Stimulated activated CD4-positive, alpha-beta T cell treated with anti-CD3 and anti-CD28 coated beads, Interleukin-15, amount 100 ng/mL, for 48 hours (primary cell): Measurements from ENCODE around the gene AMT.
"Not testable (repeated sequence)": the region's sequence is repeated elsewhere in the genome, so short reads cannot be mapped to it uniquely, and the experiment has no call there.

Experiments
- DNase-seq, 2 donors: peaks; one replicate each; pipeline ENCODE4 v3.0.0-alpha.2; 2020; ENCODE audit warnings: low read depth in 2 of 2

The AMT gene

DNA sequence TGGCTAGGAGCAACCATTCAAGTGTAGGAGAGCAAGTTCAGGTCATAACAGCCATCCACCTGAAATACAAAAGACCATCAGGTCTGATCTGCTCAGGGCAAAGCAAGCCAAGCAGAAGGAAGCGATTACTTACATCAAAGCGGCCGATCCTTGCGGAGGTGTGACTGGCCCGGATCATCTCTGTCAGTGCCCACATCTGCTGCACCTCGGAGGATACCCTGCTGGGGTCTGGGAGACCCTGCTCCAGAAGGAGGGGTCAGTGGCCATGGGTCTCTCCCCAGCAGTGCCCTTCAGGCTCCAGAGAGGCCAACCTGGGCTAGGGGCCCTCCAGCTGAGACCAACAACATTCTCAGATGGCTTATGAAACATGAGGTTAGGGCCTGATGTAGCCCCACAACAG is 2.5 kb upstream of the AMT start:
- no peak for DNase-seq

DNA sequence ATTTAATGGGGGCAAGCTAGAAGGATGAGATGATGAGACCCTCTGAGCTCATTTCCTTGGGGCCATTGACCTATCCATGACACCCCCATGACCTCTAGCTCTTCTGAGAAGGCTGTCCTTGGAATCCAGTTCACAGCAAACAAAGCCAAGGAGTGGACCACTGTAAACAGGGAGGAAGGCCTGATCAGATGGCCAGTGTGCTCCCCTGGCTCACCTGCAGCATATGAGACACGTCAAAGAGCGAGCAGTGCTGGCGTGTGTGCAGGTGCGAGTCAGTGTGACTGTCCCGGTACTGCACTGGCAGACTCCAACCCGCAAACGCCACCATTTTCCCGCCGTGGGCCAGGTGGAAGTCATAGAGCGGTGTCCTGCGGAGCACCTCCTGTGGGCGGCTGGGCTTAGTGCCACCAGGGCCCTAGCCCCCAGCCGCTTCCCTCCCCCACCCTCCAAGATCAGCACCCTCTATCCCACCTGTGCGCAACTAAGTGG is 339 bp downstream of the AMT start:
- DNase-seq: no peak

DNA sequence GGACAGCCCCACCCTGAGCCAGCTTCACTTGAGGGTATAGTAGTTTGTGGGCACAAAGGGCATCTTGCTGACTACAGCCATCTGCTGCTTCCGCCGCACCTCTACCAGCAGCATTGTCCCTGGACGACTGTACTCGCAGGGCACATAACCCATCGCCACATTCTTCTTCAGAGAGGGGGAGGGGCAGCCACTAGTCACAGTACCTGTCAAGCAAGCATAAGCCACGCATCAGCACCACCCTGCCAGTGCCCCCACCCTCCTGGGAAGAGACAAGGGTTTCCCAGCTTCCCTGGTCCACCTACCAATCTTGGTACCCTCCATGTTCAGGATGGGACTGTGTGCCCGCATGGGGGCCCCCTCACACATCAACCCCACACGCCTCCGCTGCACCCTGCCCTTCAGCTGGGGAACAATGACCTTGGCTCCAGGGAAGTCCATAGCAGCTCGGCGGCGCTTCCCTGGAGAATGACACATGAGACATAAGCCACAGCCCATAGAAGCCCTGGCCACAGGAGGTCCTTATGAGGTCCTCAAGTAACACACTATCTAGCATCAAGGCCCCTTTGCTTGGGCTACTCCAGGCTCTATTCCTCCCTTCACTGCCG is 4.7 kb downstream of the AMT start:
- DNase-seq: no peak

DNA sequence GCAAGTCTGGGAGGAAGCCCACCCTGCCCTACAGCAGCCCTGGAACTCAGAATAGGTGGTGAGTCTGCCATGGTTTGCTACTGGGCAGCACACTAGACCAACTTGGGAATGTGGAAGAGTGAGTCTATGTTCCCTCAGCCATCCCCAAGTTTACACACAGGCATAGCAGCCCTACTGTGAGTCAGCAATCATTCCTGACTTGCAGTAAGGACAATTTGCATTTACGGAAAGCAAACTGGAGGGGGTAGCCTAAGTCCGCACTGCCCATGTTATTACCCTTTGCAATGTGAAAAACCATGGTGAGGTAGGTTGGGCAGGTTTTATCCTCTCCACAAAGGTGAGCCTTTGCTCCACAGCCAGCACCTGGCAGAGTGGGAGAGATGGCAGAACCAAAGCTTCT is 5.4 kb downstream of the AMT start:
- DNase-seq: no peak

DNA sequence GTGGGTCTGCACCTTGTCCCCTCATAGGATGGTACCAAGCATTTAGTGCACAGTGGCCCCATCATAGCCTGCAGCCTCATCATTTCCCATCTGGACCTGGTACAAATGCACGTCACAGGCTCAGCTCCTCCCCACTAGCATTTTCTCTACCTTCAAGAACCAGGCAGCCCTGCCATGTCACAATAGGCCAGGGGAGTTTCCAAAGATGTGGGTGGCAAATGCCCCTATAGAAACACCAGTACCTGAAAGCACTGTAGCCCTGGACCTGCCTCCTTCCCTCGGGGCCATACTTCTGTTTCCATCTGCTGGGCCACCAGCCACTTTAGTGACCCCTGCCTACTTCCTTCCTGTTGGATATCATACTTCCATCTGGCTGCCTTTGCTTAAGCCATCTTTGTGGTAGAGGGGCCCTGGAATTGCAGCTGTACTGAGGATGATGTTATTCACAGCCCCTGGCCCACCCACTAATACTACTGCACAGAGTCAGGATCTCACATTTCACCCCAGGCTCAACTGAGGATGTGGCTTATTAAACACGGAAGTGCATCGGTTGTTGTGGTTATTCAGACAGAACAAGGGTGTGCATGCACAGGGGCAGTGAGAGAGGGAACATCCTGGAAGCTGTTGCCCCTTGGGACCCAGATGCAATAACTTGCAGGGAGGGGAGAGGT is 6.2 kb downstream of the AMT start:
- DNase-seq: peak; percentile 46 to 50

DNA sequence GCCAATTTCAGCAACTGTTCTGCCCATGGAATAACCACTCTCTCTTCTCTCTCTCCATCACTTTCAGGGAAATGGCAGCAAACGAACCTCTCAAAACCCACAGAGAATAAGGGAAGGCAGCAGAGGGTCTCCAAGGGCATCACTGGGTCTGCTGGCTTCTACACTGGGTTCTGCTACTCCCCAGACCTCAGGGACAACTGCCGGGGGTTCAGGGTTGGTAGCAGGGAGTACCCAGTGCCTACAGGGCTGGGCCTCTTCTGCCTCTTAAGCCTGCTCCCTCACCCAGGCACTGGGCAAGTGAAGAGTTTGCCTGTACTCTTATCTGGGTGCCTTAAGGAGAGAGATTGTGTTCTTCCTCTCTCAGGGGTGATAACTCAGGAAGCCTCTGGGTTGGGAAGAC is 7.5 kb downstream of the AMT start:
- no peak for DNase-seq

DNA sequence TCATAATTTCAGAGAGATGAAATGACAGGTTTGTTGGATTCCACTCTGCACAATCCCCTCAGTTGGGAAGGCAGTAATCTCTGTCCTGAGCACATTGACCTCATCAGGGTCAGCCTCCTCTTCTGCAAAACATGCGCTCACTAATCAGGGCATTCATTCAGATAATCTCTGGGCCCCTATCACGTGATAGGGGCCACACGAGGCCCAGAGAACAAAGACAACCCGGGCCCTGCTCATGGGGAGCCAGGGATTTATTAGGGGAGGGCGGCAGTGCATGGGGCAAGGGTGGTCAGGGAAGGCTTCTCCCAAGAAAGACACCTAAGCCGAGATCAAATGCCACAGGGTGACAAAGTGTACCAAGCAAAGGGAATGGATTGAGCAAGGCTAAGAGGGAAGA is 8.9 kb downstream of the AMT start:
- no peak for DNase-seq

DNA sequence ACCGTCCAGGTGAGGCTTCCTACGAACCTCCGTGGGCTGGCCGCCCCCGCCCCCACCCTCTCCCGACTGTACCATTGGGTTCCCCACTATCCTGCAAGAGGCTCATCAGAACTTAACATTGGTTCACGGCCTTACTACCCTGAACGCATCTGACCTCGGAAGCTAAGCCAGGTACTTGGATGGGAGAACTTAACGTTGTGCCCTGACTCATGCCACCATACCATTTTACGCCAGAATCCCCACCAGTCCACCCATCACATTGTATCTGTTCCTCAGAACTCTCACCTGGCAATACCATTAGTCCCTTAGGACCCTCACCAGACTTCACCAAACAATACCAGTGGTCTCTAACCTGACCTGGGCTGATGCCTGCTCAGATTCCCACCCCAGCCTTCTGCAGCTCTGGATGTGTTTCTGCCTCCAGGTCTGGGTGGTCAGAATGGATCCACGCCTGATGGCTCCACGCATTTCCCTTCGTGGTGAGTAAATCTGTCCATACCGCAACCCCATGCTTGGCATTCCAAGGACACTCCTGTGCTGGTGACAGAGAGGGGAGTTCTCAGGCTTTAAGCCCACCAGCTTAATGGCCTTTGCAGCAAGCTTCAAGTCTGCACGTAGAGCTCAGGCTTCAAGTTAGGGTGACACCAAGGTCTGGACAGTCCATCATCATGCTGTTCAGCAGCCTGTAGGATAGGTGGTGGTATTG is 9.5 kb downstream of the AMT start:
- DNase-seq: no peak

DNA sequence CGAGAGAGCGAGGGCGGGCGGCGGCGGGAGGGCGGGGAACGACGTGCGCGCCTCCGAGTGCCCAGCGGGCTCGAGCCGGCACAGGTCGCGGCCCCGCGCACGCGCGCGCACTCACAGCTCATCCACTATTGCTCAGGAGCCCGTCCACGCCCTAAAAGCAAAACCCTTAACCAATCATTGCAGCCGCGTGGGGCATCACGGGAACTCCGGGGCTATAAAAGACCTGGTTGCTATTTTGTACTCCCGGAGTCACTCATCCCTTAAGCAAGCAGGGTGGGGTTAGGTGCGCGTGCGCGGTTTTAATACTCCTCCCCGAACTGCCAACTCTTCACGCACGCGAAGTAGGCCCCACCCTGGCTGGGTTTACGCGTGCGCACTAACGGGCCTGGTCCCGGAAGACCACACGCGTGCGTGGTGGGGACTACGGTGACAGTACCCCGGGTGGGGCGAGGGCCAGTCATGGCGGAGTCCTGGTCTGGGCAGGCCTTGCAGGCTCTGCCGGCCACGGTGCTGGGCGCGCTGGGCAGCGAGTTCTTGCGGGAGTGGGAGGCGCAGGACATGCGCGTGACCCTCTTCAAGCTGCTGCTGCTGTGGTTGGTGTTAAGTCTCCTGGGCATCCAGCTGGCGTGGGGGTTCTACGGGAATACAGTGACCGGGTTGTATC is 10.2 kb downstream of the AMT start, which contains the start of the genes RHOA and TCTA:
TSS of gene RHOA (minus strand) at position 9 of the 664 bp plus-strand sequence. CDS start 36,387 bp downstream, outside the sequence.
TSS of gene TCTA (plus strand) at position 456 of the 664 bp plus-strand sequence. CDS start at position 460, 4 bp downstream.
- DNase-seq: peak; percentile 98 to 99

DNA sequence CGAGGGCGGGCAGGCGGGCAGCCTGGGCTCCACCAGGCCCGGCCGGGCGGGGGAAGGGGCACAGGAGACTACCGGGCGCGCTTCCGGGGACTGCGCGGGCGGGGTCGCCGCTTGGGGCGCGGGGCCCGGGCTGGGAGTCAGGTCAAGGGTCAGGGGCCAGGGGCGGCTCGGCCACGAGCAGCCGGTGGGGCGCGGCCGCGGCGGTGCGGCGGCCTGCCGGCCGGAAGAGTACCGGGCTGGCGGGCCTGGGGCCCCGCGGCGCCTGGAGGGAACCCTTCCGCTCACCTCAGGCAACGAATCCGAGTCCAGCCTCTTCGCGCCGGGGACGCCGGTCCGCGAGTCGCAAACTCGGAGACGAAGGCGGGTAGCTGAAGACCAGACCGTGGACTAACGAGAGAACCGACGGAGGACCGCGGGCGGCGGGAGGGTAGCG is 10.7 kb downstream of the AMT start:
- DNase-seq: peak; percentile 33 to 45

DNA sequence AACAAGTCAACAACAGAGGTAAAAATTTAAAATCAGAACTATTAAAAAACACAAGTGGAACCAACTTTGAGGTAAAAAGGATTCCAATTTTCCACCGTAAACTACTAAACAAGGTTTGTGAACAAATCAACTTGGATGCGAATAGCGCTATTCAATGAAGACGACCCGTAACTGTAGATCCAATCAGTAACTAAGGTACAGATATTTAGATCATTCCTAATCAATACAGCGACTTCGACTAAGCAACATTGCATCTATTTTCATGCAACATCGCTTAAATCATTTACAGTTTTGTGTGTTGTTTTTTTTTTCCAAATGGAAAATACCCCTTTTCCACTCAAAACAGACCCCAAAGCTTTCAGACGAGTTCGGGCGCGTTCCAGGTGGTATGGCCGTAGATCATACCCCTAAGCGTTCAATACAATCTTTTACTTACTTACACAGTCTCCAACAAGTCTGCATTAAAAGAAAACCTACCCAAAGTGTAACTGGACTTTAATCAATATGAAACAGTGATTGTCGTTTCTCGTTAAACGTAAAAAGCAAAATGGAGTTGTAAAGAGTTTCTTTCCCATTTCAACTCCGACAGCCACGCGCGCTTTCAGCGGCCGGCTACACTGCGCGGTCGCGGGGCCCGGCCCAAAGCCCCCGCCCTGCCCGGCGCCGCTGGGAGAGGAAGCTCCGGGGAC is 11.3 kb downstream of the AMT start:
- no peak for DNase-seq

DNA sequence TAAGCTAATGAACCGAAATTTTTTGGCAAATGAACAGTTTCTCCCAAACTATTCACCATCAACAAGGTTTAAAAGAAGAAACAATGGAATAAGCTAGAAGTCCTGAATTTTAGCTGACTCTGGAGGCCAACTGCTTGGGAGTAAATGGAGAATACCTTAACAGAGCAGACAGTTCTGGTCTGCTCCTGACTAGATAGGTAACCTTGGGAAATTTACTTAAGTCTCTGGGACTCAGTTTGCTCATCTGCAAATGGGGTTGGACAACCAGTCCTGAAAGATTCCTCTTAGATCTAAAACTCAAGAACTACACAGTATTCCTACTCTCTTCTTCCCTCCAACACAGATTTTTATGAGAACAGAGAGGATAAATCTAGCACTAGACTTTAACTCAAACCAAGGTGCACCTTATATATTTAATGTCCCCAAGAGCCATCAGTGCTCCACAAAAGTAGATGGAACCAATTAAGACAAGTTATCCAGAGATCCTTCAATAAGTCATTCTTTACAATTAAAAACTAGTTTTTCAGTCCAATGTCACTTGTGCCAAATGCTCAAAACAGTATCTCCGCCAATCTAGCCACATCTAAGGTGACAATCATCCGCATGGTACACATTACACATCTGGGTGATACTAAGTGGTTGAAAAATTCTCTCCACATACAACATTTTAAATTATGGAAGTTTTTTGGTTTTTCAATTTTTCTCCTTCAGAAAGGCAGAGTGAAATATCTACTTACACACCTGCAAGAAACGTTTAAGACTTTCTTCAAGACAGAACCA is 12.0 kb downstream of the AMT start:
- DNase-seq: no peak

DNA sequence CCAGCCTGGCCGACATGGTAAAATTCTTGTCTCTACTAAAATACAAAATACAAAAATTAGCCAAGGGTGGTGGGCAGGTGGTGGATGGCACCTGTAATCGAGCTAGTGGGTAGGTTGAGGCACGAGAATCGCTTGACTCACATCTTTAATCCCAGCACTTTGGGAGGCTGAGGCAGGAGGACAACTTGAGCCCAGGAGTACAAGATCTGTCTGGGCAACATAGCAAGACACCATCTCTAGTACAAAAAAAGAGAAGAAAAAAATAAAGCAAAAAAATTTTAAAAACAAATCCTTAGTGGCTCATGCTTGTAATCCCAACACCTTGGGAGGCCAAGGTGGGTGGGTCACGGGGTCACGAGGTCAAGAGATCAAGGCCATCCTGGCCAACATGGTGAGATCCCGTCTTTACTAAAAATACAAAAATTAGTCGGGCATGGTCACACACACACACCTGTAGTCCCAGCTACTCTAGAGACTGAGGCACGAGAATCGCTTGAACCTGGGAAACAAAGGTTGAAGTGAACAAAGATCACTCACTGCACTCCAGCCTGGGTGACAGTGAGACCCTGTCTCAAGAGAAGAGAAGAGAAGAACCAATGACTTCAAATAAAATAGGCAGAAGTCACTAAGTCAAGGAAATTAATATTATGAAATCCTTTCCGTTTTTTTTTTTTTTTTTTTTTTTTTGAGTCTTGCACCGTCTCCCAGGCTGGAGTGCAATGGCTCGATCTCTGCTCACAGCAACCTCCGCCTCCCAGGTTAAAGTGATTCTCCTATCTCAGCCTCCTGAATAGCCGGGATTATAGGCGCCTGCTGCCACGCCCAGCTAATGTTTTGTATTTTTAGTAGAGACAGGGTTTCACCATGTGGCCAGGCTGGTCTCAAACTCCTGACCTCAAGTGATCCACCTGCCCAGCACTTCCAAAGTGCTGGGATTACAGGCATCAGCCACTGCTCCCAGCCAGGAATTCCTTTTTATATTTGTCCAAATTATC is 15.4 kb downstream of the AMT start:
- no peak for DNase-seq

DNA sequence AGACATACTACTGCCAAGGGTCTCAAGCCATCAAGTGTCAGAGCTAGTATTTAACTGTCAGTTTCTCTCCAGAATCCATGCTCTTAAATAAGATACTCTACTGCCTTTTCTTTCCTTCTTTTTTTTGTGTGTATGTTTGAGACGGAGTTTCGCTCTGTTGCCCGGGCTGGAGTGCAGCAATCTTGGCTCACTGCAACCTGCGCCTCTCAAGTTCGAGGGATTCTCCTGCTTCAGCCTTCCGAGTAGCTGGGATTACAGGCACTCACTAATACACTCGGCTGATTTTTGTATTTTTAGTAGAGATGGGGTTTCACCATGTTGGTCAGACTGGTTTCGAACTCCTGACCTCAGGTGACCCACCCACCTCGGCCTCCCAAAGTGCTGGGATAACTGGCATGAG is 16.7 kb downstream of the AMT start:
- not testable (repeated sequence) for DNase-seq

DNA sequence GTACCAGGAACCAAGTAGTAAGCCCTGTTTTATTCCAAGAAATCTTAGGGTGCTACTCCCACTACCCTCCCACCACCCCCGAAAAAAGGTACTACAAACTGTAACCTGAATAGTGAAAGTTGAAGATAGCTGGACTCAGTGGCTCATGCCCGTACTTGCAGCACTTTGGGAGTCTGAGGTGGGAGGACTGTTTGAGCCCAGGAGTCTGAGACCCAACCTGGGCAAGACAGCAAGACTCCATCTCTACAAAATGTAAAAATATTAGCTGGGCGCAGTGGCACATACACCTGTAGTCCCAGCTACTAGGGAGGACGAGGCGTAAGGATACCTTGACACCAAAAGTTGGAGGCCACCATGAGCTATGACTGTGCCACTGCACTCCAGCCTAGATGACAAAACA is 18.4 kb downstream of the AMT start:
- DNase-seq: no peak

DNA sequence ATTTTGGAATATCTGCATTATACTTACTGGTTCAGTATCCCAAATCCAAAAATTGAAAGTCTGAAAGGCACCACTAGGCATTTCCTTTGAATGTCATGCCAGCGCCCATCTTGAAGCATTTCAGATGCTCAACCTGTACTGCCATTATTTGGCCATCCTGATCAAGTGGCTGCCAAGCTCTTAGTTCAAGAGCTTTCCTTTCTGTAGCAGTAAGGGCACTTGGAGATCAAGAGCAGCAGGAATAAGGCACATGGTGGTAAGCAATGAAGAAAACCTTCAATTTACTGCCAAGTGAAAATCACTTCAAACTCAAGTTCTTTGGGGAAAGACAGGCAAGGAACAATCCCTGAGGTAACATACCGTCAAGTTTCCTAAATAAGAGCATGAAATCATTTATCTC is 20.5 kb downstream of the AMT start:
- no peak for DNase-seq

DNA sequence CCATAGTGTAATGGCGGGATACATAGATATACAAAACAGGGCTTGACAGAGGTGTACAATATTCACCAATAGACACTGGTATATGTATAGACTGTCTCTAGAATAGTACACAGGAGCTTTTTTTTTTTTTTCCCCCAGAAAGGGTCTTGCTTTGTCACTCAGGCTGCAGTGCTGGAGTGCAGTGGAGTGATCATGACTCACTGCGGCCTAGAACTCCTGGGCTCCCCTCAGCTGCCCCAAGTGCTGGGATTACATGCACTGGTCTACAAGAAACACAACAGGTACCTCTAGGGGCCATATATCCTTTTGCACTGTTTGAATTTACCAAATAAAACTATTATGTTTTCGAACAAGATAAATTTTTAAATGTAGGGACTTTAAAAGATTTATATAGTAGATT is 22.8 kb downstream of the AMT start:
- no peak for DNase-seq

DNA sequence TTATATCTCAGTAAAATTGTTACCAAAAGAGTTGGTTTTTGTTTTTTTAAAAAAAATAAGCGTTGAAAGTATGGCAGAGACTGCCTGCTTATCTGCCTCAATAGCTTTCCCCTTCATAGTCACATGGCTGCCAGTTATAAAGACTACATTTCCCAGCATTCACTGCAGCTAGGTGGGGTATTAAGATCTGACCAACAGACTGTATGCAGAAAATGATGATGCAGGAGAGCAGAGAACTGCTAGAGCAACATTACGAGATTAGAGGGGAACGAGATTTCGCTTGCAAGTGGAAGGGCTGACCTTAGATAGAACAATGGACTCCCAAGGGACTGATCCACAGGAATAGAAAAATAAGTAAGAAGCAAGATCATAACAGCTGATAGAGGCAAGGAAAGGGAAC is 24.8 kb downstream of the AMT start:
- no peak for DNase-seq

DNA sequence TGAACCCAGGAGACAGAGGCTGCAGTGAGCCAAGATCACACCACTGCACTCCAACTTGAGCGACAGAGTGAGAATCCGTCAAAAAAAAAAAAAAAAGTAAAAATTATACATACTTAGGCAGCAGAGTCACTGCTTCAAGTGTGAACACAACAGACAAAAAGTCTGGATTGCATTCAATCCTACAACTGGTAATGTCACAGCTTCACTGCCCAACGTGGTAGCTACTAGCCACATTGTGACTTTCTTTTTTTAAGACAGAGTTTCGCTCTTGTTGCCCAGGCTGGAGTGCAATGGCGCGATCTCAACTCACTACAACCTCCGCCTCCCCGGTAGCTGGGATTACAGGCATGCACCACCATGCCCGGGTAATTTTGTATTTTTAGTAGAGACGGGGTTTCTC is 31.0 kb downstream of the AMT start:
- not testable (repeated sequence) for DNase-seq

DNA sequence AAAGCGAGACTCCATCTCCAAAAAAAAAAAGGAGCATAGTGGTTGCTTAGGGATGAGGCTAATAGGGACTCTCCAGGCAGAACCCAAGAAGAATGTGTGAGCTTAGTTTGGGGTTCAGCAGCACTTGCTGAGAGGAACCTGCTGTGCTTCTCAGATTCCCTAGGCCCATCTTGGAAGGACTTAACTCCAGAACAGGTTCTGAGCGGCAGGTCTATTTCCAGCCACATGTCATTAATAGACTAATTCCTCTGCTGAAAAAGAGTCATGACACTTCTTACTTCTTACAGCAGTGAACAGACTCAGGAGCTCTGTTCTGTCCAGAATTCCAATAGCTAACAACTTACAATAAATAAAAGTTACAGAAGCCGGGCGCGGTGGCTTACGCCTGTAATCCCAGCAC is 33.0 kb downstream of the AMT start:
- no peak for DNase-seq
